22Rv1 (cell line): Measurements from ENCODE around the gene SLC16A2.

Experiments
- H3K27ac ChIP-seq: fragments of 450-650 bp; 2 replicates; pipeline ENCODE4 v1.5.1; 2017
- CTCF ChIP-seq: fragments of 450-650 bp; IDR thresholded peaks from 2 replicates; pipeline ENCODE4 v1.5.1; 2017; ENCODE audit warnings: mild to moderate bottlenecking
- ZFX ChIP-seq: fragments of 450-650 bp; IDR thresholded peaks from 2 replicates; pipeline ENCODE4 v1.6.1; 2017; ENCODE audit warnings: antibody characterized with exemption, borderline replicate concordance

Gene SLC16A2

GRCh38 chrX:74536832-74537371 is 115.6 kb downstream of the SLC16A2 start:
- peak overlapping the region; percentile 76 for H3K27ac ChIP-seq
- TF ChIP-seq ZFX (no peak), CTCF (no peak)

- TF ChIP-seq ZFX = no peak
- no peak for TF ChIP-seq CTCF
- H3K27ac ChIP-seq = no peak overlapping the region
These were observed 119.4 kb downstream of the SLC16A2 start for GRCh38 chrX:74540635-74541249.

DNA sequence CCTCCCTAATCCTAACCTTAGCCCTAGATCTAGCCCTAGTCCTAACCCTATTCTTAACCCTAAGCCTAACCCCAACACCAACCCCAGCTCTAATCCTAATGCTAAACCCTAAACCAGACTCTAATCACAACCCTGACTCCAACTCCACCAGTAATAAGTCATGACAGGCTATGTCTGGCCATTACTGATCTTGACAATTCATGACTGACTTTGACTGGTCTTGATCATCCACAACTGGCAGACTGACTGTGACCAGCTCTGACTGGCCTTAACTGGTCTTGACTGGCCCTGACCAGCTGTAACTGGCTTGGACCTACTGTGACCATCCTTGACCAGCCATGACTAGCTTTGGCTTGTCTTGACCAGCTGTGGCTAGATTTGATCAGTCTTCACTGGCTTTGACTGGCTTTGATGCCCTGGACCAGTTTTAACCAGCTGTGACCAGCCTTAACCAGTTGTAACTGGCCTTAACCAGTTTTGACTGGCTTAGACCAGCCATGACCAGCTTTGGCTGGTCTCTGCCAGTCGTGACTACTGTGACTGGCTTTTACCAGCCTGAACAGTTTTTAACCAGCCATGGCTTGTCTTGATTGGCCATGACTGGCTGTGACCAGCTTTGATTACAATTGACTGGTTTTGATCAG is 124.7 kb downstream of the SLC16A2 start:
- no peak for TF ChIP-seq CTCF
- TF ChIP-seq ZFX = no peak
- H3K27ac ChIP-seq = no peak overlapping the region

- TF ChIP-seq ZFX (no peak), CTCF (no peak)
These were observed 125.7 kb downstream of the SLC16A2 start for GRCh38 chrX:74546984-74547383.

GRCh38 chrX:74550295-74550802 is 129.1 kb downstream of the SLC16A2 start:
- TF ChIP-seq ZFX (no peak), CTCF (peak; percentile 89)
- no peak overlapping the region for H3K27ac ChIP-seq

More at GRCh38 chrX:74546984-74547383, 125.7 kb downstream of the SLC16A2 start:
- no peak overlapping the region for H3K27ac ChIP-seq

- H3K27ac ChIP-seq = no peak overlapping the region
- TF ChIP-seq CTCF = no peak
- TF ChIP-seq ZFX = no peak
These were observed 130.6 kb downstream of the SLC16A2 start for GRCh38 chrX:74551934-74552333.

- no peak overlapping the region for H3K27ac ChIP-seq
- TF ChIP-seq ZFX (no peak), CTCF (no peak)
These were observed 136.1 kb downstream of the SLC16A2 start for GRCh38 chrX:74557378-74557777.
